Ovary (tissue), 3 donors: ENCODE measurements around the gene ZNF423.

Source experiments
- CTCF ChIP-seq, 3 donors: fragments of 450-650 bp in 2 of 3; fragments of 200-600 bp in 1 of 3; IDR thresholded peaks; one replicate each; pipeline versions ENCODE4 v1.5.1 to v1.8.0; 2016 to 2022; ENCODE audit warnings: antibody characterized with exemption in 3 of 3, mild to moderate bottlenecking in 1 of 3
- POLR2A ChIP-seq: fragments of 450-650 bp; IDR thresholded peaks from one replicate; pipeline ENCODE4 v1.6.1; 2017; ENCODE audit warnings: antibody characterized with exemption, mild to moderate bottlenecking, moderate library complexity
- donor health status: DM: no; HTN: no; CAD: no.

DNA sequence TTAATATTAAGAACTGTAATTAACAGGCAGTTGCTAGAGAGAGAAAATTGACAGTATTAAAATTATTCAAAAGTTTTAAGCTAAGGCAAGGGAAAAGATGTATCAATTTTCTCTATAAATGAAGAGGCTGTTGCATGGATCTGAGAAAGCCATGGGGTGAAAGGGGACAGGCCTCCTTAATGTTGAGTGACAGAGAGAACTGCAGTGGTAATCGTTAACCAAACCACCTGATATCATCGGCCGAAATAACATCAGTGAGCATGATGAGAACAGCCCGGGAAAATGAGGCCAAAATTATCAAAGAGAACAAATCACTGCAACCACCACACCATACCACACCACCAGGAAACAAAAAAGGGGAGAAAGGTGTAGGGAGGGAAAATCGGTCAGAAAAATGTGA, 3.6 kb downstream of the ZNF423 start:
- TF ChIP-seq CTCF (IDR thresholded peaks at IDR 0.05) (no peak), POLR2A (no peak)
